ENCODE data around the gene CYRIA.

DNA sequence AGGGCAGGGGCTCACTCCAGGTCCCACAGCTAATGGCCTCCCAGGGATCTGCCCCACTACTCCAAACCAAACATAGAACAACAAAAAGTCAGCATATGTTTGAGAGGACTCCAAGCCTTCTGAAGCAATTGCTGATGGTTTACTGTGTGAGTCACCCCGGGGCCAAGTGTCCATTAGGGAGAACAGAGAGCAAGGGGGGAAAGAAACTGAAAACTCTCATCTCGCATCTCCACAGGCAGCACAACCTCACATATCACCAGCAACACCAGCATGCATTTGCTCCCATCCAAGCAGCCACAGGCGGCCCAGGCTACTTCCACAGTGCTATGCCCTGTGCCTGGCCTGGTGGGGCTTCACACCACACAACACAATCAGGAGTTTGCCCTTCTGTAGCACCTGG, 39.1 kb downstream of the CYRIA start:
- TF ChIP-seq, protein P1, sequence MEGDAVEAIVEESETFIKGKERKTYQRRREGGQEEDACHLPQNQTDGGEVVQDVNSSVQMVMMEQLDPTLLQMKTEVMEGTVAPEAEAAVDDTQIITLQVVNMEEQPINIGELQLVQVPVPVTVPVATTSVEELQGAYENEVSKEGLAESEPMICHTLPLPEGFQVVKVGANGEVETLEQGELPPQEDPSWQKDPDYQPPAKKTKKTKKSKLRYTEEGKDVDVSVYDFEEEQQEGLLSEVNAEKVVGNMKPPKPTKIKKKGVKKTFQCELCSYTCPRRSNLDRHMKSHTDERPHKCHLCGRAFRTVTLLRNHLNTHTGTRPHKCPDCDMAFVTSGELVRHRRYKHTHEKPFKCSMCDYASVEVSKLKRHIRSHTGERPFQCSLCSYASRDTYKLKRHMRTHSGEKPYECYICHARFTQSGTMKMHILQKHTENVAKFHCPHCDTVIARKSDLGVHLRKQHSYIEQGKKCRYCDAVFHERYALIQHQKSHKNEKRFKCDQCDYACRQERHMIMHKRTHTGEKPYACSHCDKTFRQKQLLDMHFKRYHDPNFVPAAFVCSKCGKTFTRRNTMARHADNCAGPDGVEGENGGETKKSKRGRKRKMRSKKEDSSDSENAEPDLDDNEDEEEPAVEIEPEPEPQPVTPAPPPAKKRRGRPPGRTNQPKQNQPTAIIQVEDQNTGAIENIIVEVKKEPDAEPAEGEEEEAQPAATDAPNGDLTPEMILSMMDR (IDR thresholded peaks at IDR 0.05), result no peak
- TF ChIP-seq POLR2AphosphoS5 (IDR thresholded peaks at IDR 0.05) (no peak), POLR2A (IDR thresholded peaks at IDR 0.05) (no peak)

Data from suprapubic skin (tissue), 4 donors.